GM12874 (cell line): ENCODE data around the gene STK4.

Experiments used
- CTCF ChIP-seq: IDR thresholded peaks from 2 replicates; pipeline ENCODE4 v1.5.1; 2011; ENCODE audit warnings: low read depth, mild to moderate bottlenecking, control low read depth, low read length, moderate library complexity; ENCODE audit not compliant: insufficient read depth

STK4 gene

GRCh38 chr20:44983093-44983674 lies 16.9 kb downstream of the STK4 start:
- TF ChIP-seq CTCF: no peak

GRCh38 chr20:44988631-44989171 lies 22.4 kb downstream of the STK4 start:
- TF ChIP-seq CTCF: no peak

- TF ChIP-seq CTCF: no peak
Observed at GRCh38 chr20:44990425-44990824, 24.1 kb downstream of the STK4 start.

- TF ChIP-seq CTCF: no peak
Observed at GRCh38 chr20:44990957-44991356, 24.6 kb downstream of the STK4 start.

- TF ChIP-seq CTCF: no peak
Observed at GRCh38 chr20:44993343-44993742, 27.0 kb downstream of the STK4 start.

GRCh38 chr20:44997171-44997570 lies 30.9 kb downstream of the STK4 start:
- TF ChIP-seq CTCF: no peak

- no peak for TF ChIP-seq CTCF
Observed at GRCh38 chr20:44997668-44998067, 31.4 kb downstream of the STK4 start.
